HG02763 (cell line): ENCODE measurements around the gene NUBP2.
"Not testable (repeated sequence)": the region's sequence is repeated elsewhere in the genome, so short reads cannot be mapped to it uniquely, and the experiment has no call there.

Experiments
- ATAC-seq: cut with Tn5 transposase; IDR thresholded peaks from one replicate; pipeline ENCODE4 v1.9.1; 2021; ENCODE audit warnings: mild to moderate bottlenecking, moderate library complexity; ENCODE audit not compliant: unreplicated experiment

The NUBP2 gene

DNA sequence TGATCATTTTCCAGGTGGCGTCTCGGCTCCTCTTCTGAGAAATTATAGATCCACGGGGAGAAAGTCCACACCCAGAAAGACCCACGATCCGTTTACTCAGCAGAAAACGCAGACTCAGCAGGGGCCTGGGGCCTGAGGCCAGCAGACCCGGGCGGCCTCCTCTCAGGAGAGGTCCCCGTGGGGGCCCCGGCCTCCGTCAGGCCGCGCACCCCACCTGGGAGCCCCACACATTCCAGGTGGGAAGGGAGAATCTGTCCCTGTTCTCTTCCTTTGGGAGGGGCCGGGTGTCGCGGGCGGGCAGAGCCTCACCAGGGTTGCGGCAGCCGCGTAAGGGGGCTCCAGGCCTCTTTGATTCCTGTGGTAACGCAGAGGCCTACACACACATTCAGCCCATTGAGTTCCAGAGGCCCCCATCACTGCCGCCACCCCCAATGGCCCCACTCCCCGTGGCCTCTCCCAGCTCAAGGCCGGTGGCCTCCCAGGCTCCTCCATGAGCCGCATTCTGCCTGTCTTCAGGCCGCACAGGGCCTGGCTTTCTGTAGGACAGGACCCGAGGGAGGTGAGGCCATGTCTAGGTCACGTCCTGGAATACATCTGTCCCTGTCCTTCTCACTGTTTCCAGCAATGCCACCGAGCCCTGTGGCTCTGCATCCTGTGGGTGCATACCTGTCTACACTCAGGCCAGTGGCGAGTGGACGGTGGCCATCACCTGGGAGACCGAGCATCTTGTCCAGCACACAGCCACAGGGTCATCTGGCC is 12.3 kb downstream of the NUBP2 start:
- no peak for ATAC-seq

GRCh38 chr16:1799263-1799662 is 16.5 kb downstream of the NUBP2 start:
- not testable (repeated sequence) for ATAC-seq

DNA sequence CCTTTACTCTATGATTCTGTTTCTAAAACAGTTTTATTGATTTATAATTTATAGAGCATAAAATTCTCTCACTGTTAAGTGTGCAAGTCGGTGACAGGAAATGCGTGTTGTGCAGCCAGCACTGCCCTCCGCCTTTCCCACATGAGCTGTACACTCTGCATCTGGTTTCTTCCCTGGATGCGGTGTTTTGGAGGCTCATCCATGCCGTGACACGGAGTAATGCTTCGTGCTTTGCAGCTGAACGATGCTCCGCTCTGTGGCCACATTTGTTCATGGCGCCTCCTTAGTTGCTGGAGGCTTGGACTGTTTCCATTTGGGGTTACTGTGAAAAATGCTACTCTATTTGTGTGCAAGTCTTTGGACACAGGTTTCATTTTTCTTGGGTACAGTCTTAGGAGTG is 17.9 kb downstream of the NUBP2 start:
- ATAC-seq = no peak

- ATAC-seq = no peak
These were observed 24.9 kb downstream of the NUBP2 start for GRCh38 chr16:1807626-1808025.

GRCh38 chr16:1808691-1809090 is 25.9 kb downstream of the NUBP2 start:
- no peak for ATAC-seq

- ATAC-seq = no peak
These were observed 26.6 kb downstream of the NUBP2 start for GRCh38 chr16:1809281-1809801.

GRCh38 chr16:1810106-1810505 is 27.3 kb downstream of the NUBP2 start:
- ATAC-seq = no peak

DNA sequence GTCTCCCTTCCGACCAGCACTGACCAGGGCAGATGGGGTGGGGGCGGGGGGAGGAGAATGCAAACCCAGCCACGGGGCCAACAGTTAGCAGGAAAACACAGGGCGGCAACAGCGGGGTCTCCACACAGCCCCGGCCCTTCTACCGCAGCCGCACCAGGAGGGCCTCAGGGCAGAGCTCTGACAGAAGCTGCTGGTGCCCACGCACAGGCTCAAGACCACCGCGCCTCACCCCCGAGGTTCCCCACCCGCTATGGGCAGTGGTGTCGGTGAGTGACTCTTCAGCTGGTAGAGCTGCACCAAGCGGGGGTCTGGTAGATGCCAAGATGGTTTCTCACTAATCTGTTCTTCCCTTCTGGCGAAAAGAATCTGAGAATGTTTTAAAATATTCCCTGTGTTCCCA is 27.8 kb downstream of the NUBP2 start:
- ATAC-seq = no peak

DNA sequence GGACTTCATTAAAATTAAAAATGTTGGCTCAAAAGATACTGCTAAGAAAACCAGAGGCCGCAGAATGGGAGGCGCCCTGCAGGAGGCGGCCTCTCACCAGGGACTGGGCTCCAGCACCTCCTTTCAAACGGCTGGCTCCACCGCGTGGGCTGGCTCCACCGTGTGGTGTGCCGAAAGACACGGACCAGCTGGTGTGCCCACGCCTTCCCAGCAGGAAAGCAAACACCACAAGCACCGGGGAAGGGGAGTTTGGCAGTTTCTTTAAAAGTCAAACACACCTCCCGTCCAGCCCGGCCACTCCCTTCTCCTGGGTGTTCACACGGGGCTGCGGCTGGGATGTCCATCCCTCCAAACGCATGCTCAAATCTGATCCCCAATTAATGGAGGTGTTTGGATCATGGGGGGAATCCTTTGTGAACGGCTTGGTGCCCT is 30.0 kb downstream of the NUBP2 start:
- ATAC-seq = no peak

- ATAC-seq = no peak
These were observed 32.7 kb downstream of the NUBP2 start for GRCh38 chr16:1815461-1815860.

DNA sequence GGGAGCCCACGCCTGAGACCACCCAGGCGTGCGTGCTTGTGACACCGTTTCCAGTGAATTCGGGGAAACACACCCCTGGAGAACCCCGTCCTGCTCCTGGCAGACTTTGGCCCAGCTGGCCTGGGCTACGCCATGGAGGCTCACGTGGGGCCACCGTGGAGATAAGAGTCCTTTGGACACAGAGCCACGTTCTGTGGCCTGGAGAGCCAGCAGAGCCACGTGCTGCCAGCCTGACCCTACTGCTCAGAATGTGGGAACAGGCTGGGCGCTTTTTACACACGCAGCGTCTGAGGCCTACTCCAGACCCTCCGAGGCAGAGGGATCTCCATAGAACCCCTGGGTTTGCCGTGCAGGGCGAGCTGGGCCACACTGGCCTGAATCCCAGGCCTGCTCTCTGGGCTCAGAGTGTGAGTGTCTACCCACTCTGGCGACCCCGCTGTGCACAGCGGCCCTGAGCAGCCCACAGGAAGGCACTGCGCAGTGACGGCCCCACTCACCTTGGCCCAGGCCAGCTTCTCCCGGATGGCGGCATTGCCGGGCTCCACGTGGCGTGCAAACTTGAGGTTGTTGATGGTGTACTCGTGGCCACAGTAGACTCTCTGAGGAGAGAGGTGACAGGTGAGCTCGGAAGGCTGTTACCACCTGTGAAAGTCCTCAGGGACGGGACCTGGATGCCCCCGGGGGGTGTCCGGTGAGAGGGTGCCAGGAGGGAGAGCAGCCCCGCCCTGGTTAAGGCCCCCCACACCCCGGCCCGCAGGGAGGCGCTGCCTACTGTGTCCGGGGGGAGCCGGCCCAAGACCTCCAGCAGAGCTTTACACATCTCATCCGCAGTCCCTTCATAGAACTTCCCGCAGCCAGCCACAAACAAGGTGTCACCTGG is 33.9 kb downstream of the NUBP2 start:
- ATAC-seq = no peak

GRCh38 chr16:1817276-1817589 is 34.5 kb downstream of the NUBP2 start:
- no peak for ATAC-seq

DNA sequence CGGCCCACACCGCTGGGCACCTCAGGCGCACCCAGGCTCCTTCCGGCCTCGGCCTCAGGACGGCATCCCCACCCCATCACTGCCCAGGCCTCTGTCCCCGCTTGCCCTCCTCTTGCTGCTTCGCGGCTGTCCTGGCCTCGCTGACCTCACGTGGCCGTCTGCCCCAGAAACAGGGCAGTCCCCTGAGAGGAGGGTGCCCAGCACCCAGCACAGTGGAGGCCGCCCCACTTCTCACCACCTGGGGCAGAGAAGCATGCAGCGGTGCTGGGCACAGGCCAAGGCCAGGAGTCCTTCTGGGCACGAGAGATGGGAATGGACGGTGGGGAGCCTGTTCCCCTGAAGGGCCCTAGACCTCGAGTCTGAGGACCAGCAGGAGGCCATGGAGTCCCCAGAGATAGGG is 35.0 kb downstream of the NUBP2 start:
- no peak for ATAC-seq

DNA sequence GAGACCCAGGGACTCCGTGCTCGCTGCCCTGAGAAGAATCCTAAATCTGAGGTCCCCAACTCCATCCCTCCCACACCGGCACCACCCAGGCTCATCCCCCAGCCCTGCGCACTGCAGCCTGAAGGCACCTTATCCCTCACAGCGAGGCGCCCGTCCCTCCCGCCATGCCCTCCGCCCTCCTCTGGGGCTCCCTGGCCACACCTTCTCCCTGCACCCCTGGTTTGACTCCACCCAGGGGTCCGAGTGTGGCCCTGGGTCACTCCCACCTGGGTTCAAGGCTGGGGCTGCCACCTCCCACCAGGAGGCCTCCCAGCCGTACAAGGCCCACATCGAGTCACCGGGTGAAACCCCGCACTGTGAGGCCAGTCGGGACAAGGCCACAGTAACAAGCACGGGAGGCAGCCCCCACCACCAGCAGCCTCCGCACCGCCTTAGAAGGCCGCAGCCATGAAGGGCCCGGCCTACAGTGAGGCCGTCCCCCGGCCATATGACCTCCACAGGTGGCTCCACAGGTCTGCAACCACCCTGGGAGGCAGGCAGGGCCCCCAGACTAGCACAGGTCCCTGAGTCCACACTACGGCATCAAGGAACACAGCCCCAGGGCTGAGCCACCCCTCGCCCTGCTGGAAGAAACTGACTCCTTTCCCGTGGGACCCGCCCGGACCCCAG is 35.6 kb downstream of the NUBP2 start:
- ATAC-seq = no peak

GRCh38 chr16:1818873-1819525 is 36.2 kb downstream of the NUBP2 start:
- no peak for ATAC-seq

DNA sequence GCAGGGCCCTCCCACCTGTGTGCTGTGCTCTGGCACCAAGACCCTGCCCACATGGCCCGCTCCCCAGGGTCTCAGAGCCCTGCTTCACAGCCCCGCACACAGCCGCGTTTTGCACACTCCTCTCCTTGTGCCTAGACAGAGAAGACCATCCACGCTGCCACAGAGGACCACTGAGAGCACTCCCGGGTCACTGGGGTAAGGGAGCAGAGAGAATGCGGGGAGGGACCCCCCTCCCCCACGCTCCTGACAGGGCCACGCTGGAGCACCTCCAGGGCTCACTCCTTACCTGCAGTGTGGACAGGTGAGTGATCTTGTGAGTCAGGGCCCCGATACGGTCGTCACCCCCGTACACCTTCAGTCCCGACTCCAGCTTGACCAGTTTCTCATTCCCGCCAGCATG is 36.9 kb downstream of the NUBP2 start:
- ATAC-seq = no peak

- no peak for ATAC-seq
These were observed 37.6 kb downstream of the NUBP2 start for GRCh38 chr16:1820096-1820945.

DNA sequence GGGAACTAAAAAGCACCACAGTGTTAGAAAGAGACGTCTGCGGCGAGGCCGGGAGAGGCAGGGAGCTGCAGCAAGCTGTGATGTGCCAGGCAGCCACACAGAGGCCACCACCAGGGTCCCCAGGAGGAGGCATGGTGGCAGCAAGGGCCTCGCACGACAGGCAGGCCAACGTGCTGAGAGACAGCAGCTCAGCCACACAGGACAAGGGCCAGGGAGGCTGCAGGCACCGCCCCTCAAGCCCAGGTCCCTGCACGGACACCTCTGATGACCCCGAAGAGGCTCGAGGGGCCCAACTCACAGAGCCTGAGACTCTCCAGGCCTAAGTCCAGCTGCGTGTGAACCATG is 38.2 kb downstream of the NUBP2 start:
- no peak for ATAC-seq

DNA sequence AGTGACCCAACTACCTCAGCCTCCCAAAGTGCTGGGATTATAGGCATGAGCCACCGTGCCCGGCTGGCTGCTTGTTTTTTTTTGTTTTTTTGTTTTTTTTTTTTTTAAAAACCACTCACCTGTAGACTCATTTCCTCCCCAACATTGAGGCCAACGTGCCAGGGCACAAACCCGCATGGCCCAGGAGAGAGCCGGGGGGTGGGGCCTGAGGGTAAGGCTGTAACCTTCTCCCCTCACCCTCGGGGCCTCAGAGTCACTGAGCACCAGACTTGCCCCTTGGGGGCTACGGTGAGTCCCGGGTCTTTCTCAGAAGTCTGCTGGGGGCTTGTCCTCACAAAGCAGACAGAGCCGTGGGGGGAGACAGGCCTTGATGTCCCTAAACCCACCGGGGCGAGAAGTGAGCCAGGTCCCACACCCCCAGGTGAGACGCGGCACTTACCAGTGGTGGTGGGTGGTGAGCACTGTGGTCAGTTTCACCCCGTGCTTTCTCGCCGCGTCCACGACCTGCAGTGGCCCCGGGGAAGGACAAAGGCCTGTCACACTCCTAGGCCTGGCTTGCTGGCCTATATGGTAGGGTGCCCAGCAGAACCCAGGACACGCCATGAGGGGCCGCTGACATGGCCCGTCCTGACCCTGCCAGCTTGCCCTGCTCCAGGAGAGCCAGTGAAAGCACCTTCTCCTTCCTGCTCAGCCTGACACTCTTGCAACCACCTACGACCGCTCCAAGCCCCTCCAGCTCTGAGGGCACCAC is 39.3 kb downstream of the NUBP2 start:
- ATAC-seq = no peak

GRCh38 chr16:1822801-1823200 is 40.0 kb downstream of the NUBP2 start:
- no peak for ATAC-seq
